HG03045 (cell line): ENCODE measurements around the gene USP44.
"Not testable (repeated sequence)": the region's sequence is repeated elsewhere in the genome, so short reads cannot be mapped to it uniquely, and the experiment has no call there.

Source experiments
- ATAC-seq: cut with Tn5 transposase; IDR thresholded peaks from one replicate; pipeline ENCODE4 v1.9.1; 2021; ENCODE audit warnings: mild to moderate bottlenecking, moderate library complexity; ENCODE audit not compliant: unreplicated experiment

USP44 gene

GRCh38 chr12:95551305-95551704, at the start of gene USP44:
USP44 (minus strand) TSS chr12:95551476; CDS start chr12:95534256, 17,220 bp downstream.
- ATAC-seq, result no peak

- no peak for ATAC-seq
Measured at GRCh38 chr12:95600567-95600966, 49.3 kb upstream of the USP44 start.

GRCh38 chr12:95599880-95600279, 48.6 kb upstream of the USP44 start:
- ATAC-seq, result no peak

- ATAC-seq, result no peak
Measured at GRCh38 chr12:95594136-95594535, 42.9 kb upstream of the USP44 start.

- no peak for ATAC-seq
Measured at GRCh38 chr12:95593266-95593871, 42.1 kb upstream of the USP44 start.

GRCh38 chr12:95591731-95592130, 40.5 kb upstream of the USP44 start:
- no peak for ATAC-seq

GRCh38 chr12:95590775-95591174, 39.5 kb upstream of the USP44 start:
- no peak for ATAC-seq

GRCh38 chr12:95583933-95584332, 32.7 kb upstream of the USP44 start:
- no peak for ATAC-seq

GRCh38 chr12:95582230-95583058, 31.2 kb upstream of the USP44 start:
- ATAC-seq, result no peak

GRCh38 chr12:95577820-95578219, 26.5 kb upstream of the USP44 start:
- no peak for ATAC-seq

GRCh38 chr12:95574799-95575452, 23.6 kb upstream of the USP44 start:
- ATAC-seq, result no peak

- no peak for ATAC-seq
Measured at GRCh38 chr12:95573951-95574576, 22.8 kb upstream of the USP44 start.

GRCh38 chr12:95571369-95571768, 20.1 kb upstream of the USP44 start:
- ATAC-seq, result no peak

- not testable (repeated sequence) for ATAC-seq
Measured at GRCh38 chr12:95568045-95568444, 16.8 kb upstream of the USP44 start.

GRCh38 chr12:95557625-95558024, 6.3 kb upstream of the USP44 start:
- no peak for ATAC-seq

GRCh38 chr12:95554532-95555071, 3.3 kb upstream of the USP44 start:
- ATAC-seq, result no peak

- no peak for ATAC-seq
Measured at GRCh38 chr12:95553197-95553943, 2.1 kb upstream of the USP44 start.

- no peak for ATAC-seq
Measured at GRCh38 chr12:95551913-95552516, 739 bp upstream of the USP44 start.

- no peak for ATAC-seq
Measured at GRCh38 chr12:95549392-95550084, 1.7 kb downstream of the USP44 start.
